Inflammatory macrophage treated with lipopolysaccharide for 1 hour (primary cell): ENCODE measurements around the gene APOC3.
A peak's percentile ranks its signal among the peaks of the same experiment; 100 is the strongest.
"Not testable (repeated sequence)": the region's sequence is repeated elsewhere in the genome, so short reads cannot be mapped to it uniquely, and the experiment has no call there.

Source experiments
- DNase-seq, 2 donors: peaks; one replicate each; pipeline ENCODE4 v3.0.0-alpha.2; 2020 to 2022

The APOC3 gene

DNA sequence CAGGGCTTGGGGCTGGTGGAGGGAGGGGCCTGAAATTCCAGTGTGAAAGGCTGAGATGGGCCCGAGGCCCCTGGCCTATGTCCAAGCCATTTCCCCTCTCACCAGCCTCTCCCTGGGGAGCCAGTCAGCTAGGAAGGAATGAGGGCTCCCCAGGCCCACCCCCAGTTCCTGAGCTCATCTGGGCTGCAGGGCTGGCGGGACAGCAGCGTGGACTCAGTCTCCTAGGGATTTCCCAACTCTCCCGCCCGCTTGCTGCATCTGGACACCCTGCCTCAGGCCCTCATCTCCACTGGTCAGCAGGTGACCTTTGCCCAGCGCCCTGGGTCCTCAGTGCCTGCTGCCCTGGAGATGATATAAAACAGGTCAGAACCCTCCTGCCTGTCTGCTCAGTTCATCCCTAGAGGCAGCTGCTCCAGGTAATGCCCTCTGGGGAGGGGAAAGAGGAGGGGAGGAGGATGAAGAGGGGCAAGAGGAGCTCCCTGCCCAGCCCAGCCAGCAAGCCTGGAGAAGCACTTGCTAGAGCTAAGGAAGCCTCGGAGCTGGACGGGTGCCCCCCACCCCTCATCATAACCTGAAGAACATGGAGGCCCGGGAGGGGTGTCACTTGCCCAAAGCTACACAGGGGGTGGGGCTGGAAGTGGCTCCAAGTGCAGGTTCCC, at the start of gene APOC3:
Gene APOC3 (plus strand): TSS at position 383 of the 659 bp plus-strand sequence. CDS start 676 bp downstream, outside the sequence.
- DNase-seq, result no peak

DNA sequence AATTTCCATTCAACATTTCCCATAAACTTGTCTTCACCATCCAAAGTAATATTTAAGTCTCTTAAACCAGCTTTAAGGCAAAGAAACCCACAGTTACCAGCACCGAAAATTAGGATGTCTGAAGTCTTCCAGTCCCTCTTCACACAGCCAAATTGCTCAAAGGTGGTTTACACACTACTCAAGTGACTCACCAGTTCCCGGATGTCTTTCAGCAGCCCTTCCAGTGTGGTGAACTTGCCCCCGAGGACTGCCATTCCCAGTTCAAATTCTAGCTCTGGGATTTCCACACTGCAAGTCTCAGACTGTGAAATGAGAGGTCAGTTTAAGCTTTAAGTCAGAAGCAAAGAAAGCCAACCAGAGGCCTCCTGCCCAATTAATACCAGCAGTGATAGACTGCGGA, 47.0 kb upstream of the APOC3 start:
- no peak for DNase-seq

DNA sequence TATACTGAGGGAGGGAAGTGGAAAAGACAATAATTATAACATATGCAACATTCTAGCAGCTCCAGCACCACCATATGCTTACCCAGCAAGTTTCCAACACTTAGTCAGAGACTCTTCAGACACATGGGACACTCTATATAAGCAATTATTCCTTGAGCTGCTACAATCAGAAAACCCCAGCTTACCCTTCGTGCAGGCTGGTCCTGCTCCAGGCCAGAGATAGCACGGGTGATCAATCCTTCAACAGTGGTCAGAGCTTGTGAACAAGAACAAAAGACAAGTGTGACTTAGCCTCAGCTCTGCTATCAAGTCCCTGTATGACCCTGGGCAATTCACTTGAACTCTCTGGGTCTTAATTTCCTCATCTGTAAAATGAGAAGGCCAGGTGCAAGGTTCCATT, 43.4 kb upstream of the APOC3 start:
- DNase-seq, result no peak

DNA sequence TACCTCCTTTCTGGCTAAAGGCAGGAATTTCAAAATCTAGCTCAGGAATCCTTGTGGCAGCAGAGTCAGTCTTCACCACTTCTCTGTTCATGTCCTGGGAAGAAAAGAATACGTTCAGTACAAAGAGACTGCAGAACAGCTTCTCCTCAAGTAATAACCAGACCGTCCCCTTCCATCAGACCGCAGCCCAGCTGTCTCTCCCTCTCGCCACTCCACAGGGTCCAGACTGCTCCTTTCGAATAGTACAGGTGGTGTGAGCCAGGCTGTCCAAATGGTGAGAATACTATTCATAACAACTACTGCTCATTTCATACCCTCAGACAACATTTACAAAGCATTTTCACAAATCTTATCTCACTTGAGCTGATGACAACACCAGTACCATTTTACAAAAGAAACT, 42.7 kb upstream of the APOC3 start:
- DNase-seq, result no peak

DNA sequence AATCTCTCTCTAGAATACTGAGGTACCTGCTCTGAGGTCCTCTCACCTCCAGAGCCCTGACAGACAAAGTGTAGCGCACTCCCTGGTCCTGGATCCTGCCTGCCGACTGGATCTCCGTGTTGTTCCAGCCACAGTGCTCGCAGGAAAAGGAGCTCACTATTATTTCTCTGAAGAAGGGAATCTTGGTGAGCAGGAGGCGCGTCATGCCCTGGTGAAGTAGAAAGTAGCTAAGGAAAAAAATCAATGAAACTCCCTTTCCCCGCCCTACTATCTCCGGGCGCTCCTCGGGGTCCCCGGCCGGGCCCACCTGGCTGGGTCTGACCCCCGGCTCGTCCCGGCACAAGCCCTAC, 42.3 kb upstream of the APOC3 start:
- DNase-seq, result no peak

DNA sequence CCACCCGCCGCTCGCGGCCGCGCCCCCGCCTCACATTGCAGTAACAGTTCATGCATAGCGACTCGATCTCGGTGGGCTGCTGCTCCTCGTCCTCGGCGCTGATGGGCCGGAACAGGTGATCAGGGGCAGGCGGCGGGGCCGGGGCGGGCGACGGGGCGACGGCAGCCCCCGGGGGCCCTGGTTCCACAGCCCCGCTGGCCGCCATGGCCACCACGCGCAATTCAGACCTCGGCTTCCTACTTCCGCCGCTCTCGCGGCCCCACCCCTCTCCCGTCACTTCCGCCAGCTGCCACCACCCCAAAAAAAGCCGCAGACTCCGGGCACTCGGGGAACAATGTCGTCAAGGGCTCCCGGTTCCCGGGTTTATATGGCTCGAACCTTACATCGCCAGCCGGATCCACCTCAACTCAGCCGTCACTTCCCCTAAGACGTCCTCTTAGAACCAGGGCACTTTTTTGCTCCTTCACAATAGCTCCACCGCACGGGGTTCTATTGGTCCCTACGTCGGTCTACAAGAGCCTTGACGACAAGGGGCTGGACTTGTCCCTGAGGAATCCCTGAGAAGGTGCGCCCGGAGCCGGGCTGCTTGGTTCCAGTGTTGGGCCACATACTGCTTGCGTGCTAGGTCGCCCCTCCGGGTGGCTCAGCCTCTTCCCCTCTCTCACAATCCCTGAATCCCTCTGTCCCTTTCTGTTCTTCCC, 41.8 kb upstream of the APOC3 start, which contains the start of gene ZPR1:
Gene ZPR1 (minus strand): TSS at position 238 of the 701 bp plus-strand sequence. CDS start 33 bp downstream, at position 205.
- DNase-seq, result peak; percentile 69 to 85

DNA sequence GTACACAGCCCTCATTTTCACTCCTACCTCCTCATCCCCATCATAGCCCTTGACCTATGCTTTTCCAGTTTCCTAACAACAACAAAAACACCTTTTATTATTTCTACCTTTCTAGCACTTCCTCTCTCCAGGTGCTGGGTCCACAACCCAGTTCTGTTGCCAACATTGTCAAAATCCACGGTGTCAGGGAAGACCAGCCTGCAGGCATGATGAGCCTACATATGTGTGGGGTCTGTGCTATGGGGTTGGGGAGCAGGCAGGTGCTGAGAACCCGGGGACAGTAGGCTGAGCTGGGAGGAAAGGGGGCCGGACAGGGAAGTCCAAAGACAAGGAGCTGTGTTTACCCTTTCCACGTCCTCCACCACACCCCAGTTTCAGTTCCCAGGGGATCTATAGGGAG, 41.2 kb upstream of the APOC3 start:
- DNase-seq, result no peak

DNA sequence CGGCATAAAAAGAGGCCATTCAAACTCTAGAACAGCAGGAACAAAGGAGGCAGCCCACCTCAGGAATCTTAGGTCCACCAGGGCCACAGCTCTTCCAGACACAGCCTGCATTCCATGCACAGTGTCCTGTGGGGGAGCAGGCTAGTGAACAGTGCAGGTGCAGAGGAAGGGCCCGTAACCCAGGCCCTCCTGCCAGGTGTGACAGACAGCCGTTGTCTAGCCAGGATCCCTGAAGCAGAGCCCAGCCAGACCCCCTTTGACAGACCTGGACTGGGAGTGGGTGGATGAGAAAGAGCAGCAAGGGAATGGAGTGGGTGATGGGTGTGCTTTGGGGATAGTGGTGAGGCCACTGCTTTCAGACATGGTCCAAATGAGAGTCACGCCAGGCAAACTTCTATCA, 40.7 kb upstream of the APOC3 start:
- no peak for DNase-seq

DNA sequence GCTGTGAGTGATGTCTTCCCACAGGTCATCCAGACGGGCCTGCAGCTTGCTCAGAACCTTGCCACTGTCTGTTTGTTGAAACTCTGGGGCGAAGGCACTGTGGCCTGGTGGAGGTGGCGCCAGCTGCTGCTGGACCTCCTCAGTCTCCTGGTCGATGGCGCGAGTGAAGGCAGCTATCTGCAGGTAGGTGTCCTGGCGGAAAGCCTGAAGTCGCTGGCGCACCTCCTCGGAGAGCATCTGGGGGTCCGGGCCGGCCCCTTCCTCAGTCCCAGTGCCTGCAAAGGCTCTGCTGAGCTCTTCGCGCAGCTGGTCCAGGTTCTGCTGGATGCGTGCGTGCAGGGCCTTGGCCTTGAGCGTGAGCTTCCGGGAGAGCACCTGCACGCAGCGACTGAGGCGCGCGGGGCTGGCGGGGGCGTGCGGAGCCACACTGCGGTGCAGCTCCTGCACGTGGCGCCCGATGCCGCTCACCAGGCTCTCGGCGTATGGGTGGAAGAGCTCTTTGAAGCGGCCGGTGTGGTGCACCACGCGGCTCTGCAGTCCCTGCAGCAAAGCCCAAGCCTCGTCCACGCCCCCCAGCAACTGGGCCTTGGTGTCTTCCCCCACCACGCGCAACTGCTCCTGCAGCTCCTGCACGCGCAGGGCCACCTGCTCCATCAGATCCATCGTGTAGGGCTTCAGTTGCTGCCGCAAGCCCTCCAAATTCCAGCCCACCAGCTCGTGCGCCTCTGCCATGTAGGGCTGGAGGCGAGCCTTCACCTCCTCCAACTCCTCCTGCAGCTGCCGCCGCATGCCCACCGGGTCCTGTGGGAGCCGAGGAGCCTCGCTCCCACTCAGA, 39.3 kb upstream of the APOC3 start:
- DNase-seq, result no peak

DNA sequence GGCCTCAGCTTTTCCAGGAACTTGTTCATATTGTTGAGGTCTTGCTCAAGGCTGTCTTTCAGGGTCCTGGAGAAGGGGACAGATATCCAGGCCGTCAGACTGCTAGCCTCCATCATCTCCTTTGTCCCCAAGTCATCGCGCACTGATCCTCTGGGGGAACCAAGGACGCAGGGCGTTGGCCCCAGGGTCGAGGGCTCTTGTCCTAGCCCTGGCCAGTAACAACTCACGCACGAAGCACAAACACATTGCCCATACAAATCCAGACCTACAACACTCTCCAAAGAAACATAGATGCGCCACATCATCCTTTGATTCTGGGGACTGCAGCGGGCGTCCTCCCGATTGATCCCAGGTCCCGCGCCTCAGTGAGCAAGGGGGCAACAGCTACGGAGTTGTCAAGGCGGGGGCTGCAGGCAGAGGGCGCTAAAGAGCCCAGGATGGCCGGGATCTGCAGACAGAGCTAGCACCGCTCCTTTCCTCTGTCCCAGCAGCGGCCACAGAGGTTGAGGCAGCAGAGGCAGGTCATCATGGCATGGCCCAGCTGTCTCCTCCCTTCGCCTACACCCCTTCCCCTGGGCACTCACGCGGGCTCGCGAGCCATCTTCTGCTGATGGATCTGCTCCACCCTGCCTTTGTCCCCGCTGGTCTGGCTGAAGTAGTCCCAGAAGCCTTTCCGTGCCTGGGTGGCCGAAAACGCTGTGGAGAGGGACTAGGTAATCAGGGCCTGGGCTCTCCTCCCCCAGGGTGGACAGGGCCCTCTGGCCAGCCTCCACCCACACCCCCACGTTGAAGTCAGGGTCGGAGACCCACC, 38.5 kb upstream of the APOC3 start:
- peak; percentile 44 to 85 for DNase-seq

DNA sequence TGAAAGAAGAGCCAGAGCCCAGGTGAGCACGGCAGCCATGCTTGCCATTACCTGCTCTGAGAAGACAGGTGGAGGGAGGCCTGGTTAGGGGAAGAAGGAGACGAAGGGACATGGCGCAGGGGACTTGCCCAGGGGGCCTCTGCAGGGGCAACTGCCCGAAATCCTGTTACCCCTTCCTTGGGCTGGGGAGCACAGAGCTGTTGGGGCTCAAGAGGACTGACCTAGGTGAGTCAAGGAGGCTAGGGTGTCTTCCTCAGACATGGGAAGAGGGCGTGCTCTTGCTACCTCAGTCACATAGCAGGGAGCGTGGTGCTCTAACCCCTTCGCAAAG, 37.9 kb upstream of the APOC3 start, which contains the start of gene APOA5:
Gene APOA5 (minus strand): TSS at position 67 of the 331 bp plus-strand sequence. CDS start 19 bp downstream, at position 48.
- DNase-seq, result no peak

DNA sequence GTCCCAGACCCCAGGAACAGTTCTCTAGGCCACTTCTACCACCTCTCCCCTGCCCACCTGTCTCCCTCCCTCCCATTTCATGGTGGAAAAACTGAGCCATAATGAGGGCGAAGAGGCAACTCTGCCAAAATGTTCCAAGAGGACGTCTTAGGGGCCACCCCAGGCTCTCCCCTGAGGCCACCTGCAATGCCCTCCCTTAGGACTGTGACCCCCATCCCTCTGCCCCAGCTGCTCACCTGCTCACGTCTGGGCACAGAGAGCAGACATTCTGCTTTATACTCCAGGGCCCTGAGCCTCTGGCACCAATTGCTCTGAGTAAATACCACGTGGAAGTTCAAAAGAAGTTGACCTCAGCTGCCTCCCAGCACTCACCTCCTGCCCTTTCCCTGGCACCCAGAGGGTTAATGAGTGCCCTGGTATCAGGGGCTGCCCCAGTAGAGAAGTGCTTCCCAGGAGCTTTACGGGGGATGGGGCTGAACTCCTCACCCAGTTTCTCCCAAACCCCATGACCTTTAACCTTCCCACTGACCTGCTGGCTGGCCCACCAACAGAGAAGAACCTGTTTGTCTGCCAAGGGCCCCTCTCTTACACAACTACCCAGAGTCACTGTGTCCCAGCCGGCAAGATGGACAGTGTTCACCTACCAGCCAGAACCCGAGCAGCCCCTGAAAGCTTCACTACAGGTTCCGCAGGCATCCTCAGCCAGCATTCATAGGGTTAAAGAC, 37.4 kb upstream of the APOC3 start:
- no peak for DNase-seq

DNA sequence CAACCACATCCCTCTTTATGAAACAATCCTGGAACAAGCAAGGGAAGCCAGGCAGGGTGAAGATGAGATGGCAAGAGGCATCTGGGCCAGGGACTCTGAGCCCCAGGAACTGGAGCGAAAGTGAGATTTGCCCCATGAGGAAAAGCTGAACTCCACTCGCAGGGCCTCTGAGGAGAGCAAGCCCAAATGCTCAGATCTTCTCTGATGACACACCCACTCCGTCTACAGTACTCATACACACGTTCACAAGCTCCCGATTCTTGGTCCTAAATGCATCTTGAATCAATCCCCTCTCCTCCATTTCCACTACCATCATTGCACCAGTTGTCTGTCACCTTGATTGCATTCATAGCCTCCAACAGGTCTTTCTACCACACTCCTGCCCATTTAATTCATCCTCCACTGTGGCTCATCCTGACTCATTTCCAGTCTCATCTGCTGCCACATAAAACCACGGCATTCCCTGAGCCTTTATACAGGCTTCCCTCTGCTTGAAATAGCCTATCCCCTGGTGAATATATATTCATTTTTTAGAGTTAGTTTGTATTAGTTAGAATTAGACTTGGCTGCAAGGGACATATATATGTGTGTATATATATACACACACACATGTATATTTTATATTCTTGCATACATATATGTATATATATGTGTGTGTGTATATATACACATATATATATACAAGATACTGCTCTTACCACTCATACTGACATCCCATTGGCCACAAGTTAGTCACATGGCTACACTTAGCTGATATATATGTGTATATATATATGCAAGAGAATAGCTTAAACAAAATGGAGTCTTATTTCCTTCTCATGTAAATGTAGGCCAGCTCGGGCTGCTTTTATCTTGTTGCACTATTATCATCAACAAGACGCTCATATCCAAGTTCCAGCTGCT, 36.6 kb upstream of the APOC3 start:
- DNase-seq, result no peak

DNA sequence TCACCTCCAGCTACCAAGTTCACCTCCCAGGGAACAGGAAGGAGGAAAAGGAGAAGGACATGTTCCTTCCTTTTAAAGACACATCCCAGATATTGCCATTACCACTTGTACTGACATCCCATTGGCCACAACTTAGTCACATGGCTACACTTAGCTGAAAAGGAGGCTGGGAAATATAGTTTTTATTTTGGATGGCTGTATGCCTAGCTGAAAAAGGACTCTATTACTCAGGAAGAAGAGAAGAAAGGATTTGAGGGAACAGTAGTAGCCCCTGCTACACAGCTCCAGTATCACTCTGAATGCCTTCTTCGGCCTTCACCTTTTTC, 36.0 kb upstream of the APOC3 start:
- peak in 1 of 2 donors; percentile 9 for DNase-seq

DNA sequence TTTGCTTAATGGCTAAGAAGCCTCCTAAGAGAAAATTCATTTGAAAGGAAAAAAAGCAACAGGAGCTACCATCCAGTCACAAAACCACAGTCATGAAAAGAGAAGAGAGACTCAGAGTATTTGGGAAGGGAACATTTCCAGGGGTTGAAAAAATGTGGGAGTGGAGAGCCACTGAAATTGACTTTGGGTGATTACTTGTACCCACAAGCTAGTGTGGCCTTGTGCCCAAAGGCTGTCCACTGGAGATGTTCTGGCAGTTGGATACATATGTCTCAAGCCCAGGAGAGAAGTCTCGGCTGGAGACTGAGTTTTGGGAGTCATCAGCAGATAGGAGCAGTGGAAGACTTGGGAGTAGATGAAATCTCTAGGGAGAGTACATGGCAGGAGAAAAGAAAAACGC, 34.9 kb upstream of the APOC3 start:
- DNase-seq, result no peak

DNA sequence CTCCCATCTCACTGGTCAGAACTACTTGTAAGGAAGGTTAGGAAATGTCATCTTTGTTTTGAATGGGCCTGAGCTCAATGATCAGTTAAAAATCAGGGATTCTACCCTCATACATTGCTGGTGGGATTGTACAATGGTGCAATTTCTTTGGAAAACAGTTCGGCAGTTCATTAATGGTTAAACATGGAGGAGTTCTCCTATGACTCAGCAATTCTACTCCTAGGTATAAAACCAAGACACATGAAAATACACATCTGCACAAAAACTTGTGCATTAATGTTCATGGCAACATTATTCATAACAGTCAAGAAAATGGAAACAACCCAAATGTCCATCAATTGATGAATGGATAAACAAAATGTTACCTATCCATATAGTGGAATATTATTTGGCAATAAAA, 33.2 kb upstream of the APOC3 start:
- DNase-seq, result no peak

DNA sequence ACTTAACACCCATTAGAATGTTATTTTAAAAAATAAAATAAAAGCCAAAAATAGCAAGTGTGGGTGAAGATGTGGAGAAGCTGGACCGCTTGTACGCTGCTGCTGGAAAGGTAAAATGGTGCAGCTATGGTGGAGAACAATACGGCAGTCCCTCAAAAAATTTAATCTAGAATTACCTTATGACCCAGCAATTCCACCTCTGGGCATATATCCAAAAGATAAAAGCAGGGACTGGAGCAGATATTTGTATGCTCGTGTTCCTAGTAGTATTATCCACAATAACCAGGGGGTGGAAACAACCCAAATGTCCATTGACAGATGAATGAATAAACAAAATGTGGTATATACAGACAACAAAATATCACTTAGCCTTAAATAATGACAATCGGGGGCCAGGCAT, 31.9 kb upstream of the APOC3 start:
- no peak for DNase-seq

DNA sequence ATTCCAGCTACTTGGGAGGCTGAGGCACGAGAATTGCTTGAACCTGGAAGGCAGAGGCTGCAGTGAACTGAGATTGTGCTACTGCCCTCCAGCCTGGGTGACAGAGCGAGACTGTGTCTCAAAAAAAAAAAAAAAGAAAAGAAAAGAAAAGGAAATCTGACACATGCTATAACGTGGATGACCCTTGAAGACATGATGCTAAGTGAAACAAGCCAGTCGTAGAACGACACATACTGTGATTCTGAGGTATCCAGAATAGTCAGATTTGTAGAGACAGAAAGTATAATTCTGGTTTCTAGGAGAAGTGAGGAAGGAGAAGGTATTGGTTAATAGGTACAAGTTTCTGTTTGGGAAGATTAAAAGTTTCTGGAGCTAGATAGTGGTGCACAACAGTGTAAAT, 31.3 kb upstream of the APOC3 start:
- DNase-seq, result no peak

DNA sequence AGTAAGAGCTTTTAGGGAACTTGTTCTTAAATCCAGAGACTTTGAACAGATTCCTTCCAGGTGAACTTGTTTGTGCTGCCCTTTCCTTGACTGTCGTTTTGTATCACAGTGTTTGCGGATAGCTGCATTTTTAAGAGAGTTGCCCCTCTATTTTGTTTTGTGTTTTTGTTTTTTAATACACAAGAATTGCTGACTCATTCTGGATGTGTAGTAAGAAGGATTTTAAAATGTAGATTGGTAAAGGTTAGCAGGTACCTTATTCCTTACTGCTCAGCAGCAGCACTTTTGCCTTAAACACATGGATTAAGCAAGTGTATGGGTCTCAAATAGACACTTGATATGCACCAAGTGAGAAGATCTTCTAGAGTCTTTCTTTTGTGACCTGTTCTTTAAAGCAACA, 29.1 kb upstream of the APOC3 start:
- no peak for DNase-seq

DNA sequence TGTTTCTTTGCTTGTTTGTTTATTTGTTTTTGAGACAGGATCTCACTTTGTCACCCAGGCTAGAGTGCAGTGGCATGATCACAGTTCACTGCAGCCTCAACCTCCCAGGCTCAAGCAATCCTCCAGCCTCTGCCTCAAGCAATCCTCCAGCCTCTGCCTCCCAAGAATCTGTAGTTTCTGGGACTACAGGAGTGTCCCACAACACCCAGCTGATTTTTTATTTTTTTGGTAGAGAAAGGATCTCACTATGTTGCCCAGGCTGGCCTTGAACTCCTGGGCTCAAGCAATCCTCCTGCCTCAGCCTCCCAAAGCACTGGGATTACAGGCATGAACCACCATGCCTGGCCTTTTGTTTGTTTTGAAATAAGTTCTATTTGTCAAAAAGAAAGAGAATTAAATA, 28.0 kb upstream of the APOC3 start:
- DNase-seq, result not testable (repeated sequence)

DNA sequence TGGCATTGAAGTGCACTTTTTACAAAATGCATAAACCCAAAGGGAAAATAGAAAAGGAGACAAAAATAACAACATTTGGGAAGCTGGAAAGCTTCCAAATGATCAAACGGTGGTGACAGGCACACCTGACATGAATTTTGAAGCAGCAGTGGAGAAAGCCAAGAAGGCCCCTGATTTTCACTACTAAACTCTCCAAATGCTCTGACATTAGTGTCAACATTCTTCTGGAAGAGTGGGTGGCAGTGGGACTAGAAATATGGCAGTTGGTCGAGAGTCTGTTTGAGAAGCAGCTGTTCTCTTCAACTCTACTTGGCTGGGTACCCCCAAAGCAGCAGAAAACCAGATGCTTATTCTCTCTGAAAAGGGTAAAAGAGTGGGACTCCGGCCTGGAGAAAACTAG, 25.7 kb upstream of the APOC3 start:
- no peak for DNase-seq
